Osteoblast (primary cell): ENCODE results near the gene DPM3. TPM values are rescaled to one million over a fixed set of nuclear protein-coding genes. Genes with fewer than 3 reads are reported as not detected.

Source experiments
- DNase-seq: peaks from one replicate; pipeline ENCODE4 v3.0.0; 2011; ENCODE audit warnings: low spot score, mixed read lengths; ENCODE audit not compliant: insufficient read length; ENCODE audit errors: missing footprints
- H2AFZ ChIP-seq: 2 replicates; pipeline ENCODE4 v1.6.0; 2011; ENCODE audit warnings: mild to moderate bottlenecking, low read length
- H3K27ac ChIP-seq: 2 replicates; pipeline ENCODE4 v1.5.1; 2011; ENCODE audit warnings: mild to moderate bottlenecking, low read depth, low read length, moderate library complexity
- H3K27me3 ChIP-seq: 2 replicates; pipeline ENCODE4 v1.6.0; 2012; ENCODE audit warnings: mild to moderate bottlenecking, control low read depth, inconsistent platforms, low read length, moderate library complexity; ENCODE audit not compliant: insufficient read depth
- H3K36me3 ChIP-seq: 2 replicates; pipeline ENCODE4 v1.5.1; 2011; ENCODE audit warnings: mild to moderate bottlenecking, low read length, control low read depth, moderate library complexity; ENCODE audit not compliant: insufficient read depth
- H3K4me1 ChIP-seq: 2 replicates; pipeline ENCODE4 v1.5.1; 2011; ENCODE audit warnings: mild to moderate bottlenecking, low read length, control low read depth, moderate library complexity; ENCODE audit not compliant: insufficient read depth
- H3K4me2 ChIP-seq: 2 replicates; pipeline ENCODE4 v1.6.0; 2011; ENCODE audit warnings: mild to moderate bottlenecking, low read length; ENCODE audit not compliant: insufficient read depth
- H3K4me3 ChIP-seq: fragments of 200-600 bp; sonication (generic); 3 replicates; pipeline ENCODE4 v1.5.1; 2012; ENCODE audit warnings: mild to moderate bottlenecking, low read length, inconsistent platforms; ENCODE audit not compliant: insufficient read depth
- H3K79me2 ChIP-seq: 2 replicates; pipeline ENCODE4 v1.6.0; 2012; ENCODE audit warnings: mild to moderate bottlenecking, low read length, control low read depth, inconsistent platforms; ENCODE audit not compliant: insufficient read depth
- H3K9me3 ChIP-seq: 2 replicates; pipeline ENCODE4 v1.5.1; 2011; ENCODE audit warnings: low read depth, low read length, control low read depth
- H4K20me1 ChIP-seq: 2 replicates; pipeline ENCODE4 v1.6.0; 2012; ENCODE audit warnings: mild to moderate bottlenecking, low read length, control low read depth; ENCODE audit not compliant: insufficient read depth
- total RNA-seq: library from RNA; depleted of rRNA; stranded (reverse); fragments of >200 nt; gene quantifications from 2 replicates; pipeline ENCODE4 v1.2.3, GENCODE V29; 2012
- TF ChIP-seq, protein P1 (sequence below): IDR thresholded peaks from 2 replicates; pipeline ENCODE4 v1.5.1; 2011; ENCODE audit warnings: mild to moderate bottlenecking, low read depth, low read length, moderate library complexity; ENCODE audit errors: extremely low read depth

DPM3 gene
- total RNA-seq, 1 donor, result 34.4 TPM

DNA sequence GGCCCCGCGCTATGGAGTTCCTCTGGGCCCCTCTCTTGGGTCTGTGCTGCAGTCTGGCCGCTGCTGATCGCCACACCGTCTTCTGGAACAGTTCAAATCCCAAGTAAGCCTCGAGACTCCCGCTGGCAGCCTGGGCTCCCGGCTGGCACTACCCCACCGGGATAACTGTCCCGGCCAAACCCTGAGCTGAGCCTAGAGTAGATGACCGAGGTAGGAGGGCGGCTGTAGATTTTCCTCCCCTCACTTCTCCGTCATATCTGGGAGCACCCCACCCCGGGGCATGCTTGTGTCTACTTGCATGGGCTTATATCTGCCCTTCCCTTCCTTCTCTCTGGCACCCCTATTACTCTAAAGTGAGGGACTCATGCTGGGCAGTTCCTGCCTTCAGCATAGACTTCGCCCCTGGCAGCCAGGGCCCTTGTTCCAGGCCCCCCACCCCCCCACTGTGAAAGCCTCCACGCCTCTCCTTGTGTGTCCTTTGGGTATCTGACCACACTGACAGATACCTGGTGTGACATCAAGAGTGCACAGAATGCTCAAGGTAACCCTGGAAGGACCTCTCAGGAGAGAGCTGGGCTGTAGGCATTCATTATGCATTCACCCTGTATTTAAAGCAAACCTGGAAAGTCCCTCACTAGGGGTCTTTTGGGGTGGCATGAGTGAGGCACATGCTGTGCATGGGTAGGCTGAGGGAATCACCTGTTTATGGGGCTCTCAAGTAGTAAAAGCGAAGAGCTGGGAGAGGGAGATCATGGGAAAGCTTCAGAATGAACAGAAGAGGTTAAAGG is 12.2 kb downstream of the DPM3 start:
- Histone ChIP-seq H3K4me2 (peak overlapping the region; percentile 70), H3K79me2 (no peaks in the 10 kb centered on the region), H4K20me1 (no peaks in the 10 kb centered on the region), H3K9me3 (no peaks in the 10 kb centered on the region), H3K27ac (no peak overlapping the region), H3K4me1 (peaks cover 13% of the 10 kb centered on the region), H3K36me3 (no peaks in the 10 kb centered on the region), H3K4me3 (peak overlapping the region; percentile 39), H3K27me3 (peaks cover 60% of the 10 kb centered on the region), H2AFZ (peak overlapping the region; percentile 35)
- TF ChIP-seq, protein P1, sequence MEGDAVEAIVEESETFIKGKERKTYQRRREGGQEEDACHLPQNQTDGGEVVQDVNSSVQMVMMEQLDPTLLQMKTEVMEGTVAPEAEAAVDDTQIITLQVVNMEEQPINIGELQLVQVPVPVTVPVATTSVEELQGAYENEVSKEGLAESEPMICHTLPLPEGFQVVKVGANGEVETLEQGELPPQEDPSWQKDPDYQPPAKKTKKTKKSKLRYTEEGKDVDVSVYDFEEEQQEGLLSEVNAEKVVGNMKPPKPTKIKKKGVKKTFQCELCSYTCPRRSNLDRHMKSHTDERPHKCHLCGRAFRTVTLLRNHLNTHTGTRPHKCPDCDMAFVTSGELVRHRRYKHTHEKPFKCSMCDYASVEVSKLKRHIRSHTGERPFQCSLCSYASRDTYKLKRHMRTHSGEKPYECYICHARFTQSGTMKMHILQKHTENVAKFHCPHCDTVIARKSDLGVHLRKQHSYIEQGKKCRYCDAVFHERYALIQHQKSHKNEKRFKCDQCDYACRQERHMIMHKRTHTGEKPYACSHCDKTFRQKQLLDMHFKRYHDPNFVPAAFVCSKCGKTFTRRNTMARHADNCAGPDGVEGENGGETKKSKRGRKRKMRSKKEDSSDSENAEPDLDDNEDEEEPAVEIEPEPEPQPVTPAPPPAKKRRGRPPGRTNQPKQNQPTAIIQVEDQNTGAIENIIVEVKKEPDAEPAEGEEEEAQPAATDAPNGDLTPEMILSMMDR, result no peak
- DNase-seq, result peak; percentile 53

GRCh38 chr1:155127105-155127966 is 13.0 kb downstream of the DPM3 start, which contains the start of gene EFNA1:
Gene EFNA1, plus strand, starts transcription at chr1:155127876. Its CDS starts 102 bp downstream, at chr1:155127978.
- peaks cover 13% of the 10 kb centered on the region for H3K4me1 ChIP-seq
- no peaks in the 10 kb centered on the region for H3K9me3 ChIP-seq
- peak; percentile 79 for DNase-seq
- no peak within 1 kb of the TSS for H3K27ac ChIP-seq
- peak within 1 kb of the TSS; percentile 76 for H3K4me2 ChIP-seq
- no peaks in the 10 kb centered on the region for H3K79me2 ChIP-seq
- H3K27me3 ChIP-seq, result peaks cover 62% of the 10 kb centered on the region
- H2AFZ ChIP-seq, result peak within 1 kb of the TSS; percentile 35
- no peaks in the 10 kb centered on the region for H3K36me3 ChIP-seq
- H4K20me1 ChIP-seq, result no peaks in the 10 kb centered on the region
- TF ChIP-seq, protein P1, result no peak
- H3K4me3 ChIP-seq, result peak within 1 kb of the TSS; percentile 39

GRCh38 chr1:155126556-155127104 is 13.7 kb downstream of the DPM3 start:
- H4K20me1 ChIP-seq, result no peaks in the 10 kb centered on the region
- H3K4me1 ChIP-seq, result peaks cover 13% of the 10 kb centered on the region
- H2AFZ ChIP-seq, result no peak overlapping the region
- DNase-seq, result peak; percentile 66
- H3K4me2 ChIP-seq, result peak overlapping the region; percentile 76
- peaks cover 62% of the 10 kb centered on the region for H3K27me3 ChIP-seq
- H3K9me3 ChIP-seq, result no peaks in the 10 kb centered on the region
- TF ChIP-seq, protein P1, result no peak
- no peak overlapping the region for H3K27ac ChIP-seq
- peak overlapping the region; percentile 39 for H3K4me3 ChIP-seq
- no peaks in the 10 kb centered on the region for H3K36me3 ChIP-seq
- no peaks in the 10 kb centered on the region for H3K79me2 ChIP-seq
